Posterior vena cava (tissue), 2 donors: ENCODE results near the gene CDC37L1. TPM values are rescaled to one million over a fixed set of nuclear protein-coding genes. Genes with fewer than 3 reads are reported as not detected.
"Not testable (repeated sequence)": the region's sequence is repeated elsewhere in the genome, so short reads cannot be mapped to it uniquely, and the experiment has no call there.

Experiments used
- DNase-seq: peaks from one replicate; pipeline ENCODE4 v3.0.0-alpha.2; 2020; ENCODE audit warnings: low spot score
- intact Hi-C, 2 donors: fragments of 100-400 bp; cut with DNase I; formaldehyde crosslinking; loops; one replicate each; pipeline versions ENCODE4 v1.14.1 to v1.14.2; 2022 to 2023
- total RNA-seq, 2 donors: library from RNA; stranded (reverse); fragmentation: NEBNext Ultra II Directional; extraction: Animal tissue kit (Norgen Biotek cat#: 25700); gene quantifications; one replicate each; pipeline ENCODE4 v1.2.1, GENCODE V29; 2021
- donor health status: DM: yes; HTN: yes; CAD: no.
- donor health status: DM: yes; HTN: yes; CAD: no.

CDC37L1 gene
- total RNA-seq, 2 donors from 2014 or later = 36.2 to 39.7 TPM

GRCh38 chr9:4741365-4742089 lies 62.2 kb downstream of the CDC37L1 start:
- DNase-seq = peak; percentile 83
- intact Hi-C loops = no loop called here

DNA sequence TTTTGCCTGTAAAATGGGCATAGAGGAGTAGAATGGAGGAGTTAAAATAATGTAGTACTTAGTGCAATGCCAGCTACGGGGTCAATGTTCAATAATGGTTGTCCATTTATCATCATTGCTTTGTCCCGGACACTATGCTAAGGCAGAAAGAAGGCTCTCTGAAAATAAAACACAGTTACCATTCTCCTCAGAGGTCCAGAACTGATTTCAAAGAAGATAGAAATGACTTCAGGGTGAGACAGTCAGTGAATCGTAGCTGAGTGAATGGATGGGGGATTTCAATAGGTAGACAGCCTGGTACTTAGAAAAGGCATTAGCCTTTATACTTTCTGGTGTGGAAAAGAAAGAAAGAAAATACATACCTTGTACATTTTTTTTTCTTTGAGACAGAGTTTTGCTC lies 62.9 kb downstream of the CDC37L1 start:
- intact Hi-C loops = no loop called here

DNA sequence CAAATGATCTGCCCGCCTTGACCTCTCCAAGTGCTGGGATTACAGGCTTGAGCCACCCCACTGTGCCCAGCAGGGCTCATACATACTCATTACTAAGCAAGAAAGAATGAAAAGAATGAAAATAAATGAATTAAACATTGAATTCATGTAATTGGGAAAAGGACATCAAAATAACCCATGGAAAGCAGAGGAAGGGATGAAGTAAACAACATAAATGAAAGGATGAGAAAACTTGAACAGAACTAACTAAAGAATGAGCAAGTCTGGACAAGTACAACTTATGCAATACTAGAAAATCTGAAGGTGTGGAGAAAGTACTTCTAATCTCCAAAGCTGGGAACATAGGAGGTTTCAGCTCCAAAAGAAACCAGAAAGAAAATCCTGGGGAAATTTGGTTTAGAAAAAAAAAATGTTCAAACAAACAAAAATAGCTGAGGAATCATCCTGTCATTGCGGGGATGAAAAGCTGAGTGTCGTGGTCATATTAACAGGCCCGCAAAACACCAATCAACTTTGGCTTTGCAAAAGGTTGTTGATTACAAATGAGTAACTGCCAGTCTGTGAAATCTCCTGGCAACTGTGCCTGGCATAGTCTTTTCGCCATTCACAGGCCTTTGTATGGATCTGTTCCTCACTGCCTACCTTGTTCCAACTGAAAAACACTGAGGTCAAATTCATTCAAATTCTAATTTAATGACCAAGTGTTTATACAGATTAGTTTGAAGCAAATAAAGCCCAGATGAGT lies 63.9 kb downstream of the CDC37L1 start:
- intact Hi-C loops = no loop called here
- DNase-seq = no peak

More for the DNA sequence above, 62.9 kb downstream of the CDC37L1 start:
- no peak for DNase-seq

DNA sequence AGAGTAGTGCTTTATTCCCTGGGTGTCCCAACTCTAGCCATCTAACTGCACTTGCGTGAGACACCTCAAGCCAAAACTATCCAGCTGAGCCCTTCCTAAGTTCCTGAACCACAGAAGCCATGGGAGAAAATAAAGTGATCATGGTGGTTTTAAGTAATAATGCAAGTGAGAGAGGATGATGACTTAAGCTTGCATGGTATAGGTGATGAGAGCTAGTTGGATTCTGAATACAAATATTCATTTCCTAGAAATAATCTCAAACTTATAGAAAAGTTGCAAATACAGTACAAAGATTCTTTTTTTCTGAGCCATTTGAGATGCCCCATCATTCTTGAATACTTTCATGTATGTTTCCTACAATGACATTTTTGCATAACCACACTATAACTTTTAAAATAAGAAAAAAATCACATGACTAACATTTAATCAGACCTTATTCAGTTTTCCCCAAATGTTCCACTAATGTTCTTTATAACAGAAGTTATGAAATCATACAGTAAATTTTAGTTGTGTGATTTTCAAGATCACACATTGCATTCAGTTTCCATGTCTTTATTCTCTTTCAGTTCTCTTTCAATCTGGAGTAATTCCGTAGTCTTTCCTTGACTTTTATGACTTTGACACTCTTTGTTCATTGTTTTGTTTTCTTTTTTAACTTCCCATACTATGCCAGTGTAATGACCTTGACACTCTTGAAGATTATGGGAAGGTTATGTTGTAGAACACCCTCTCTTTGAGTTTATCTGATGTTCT lies 67.1 kb downstream of the CDC37L1 start:
- intact Hi-C loops = no loop called here
- no peak for DNase-seq

DNA sequence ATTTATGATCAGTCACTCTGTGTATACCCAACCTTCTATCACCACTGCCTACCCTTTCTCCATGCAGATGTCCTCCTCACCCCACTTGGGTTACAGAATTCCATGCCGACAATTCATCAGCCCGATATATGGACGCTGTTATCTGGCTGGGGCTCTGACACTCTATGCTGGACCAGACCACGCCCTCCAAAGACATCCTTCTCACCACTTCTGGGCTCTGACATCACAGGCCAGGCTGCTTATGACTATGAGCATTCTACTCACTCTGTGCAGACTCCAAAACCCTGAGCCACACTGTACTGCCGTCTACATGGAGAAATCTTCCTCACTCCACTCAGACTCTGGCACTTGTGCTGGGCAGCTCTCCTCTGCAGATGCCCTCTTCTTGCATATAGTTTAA lies 69.2 kb downstream of the CDC37L1 start:
- intact Hi-C loops = no loop called here

GRCh38 chr9:4750023-4750673 lies 70.8 kb downstream of the CDC37L1 start:
- intact Hi-C loops = loop anchor here in 1 of 2 donors (10.0 kb wide), 2 partner anchors 375 to 845 kb away; no protein-coding TSS in a partner anchor
- no peak for DNase-seq

More for the DNA sequence above, 69.2 kb downstream of the CDC37L1 start:
- no peak for DNase-seq

- DNase-seq = not testable (repeated sequence)
- intact Hi-C loops = loop anchor here in 1 of 2 donors (10.0 kb wide), 2 partner anchors 370 to 840 kb away; no protein-coding TSS in a partner anchor
Measured at GRCh38 chr9:4754530-4754929, 75.2 kb downstream of the CDC37L1 start.

- DNase-seq = no peak
- intact Hi-C loops = loop anchor here in 1 of 2 donors (10.0 kb wide), 2 partner anchors 370 to 840 kb away; no protein-coding TSS in a partner anchor
Measured at GRCh38 chr9:4755026-4755609, 75.7 kb downstream of the CDC37L1 start.

- intact Hi-C loops = loop anchor here in 1 of 2 donors (10.0 kb wide), 2 partner anchors 368 to 838 kb away; no protein-coding TSS in a partner anchor
- no peak for DNase-seq
Measured at GRCh38 chr9:4756420-4756819, 77.1 kb downstream of the CDC37L1 start.

Other genes starting within 250 kb of the CDC37L1 start
- gene SLC1A1, start 189.1 kb upstream of the CDC37L1 start, total RNA-seq = 1 to 10 TPM; 2.5 to 4.2 TPM
- gene PLPP6, start 17.3 kb upstream of the CDC37L1 start, total RNA-seq = 1 to 10 TPM; 4.3 to 4.9 TPM
- 1 to 10 TPM; 3.0 to 3.7 TPM for gene SPATA6L, start 13.1 kb upstream of the CDC37L1 start, total RNA-seq
- gene AK3, start 61.6 kb downstream of the CDC37L1 start, total RNA-seq = 10 to 100 TPM; 48.4 to 50.8 TPM
- gene RCL1, start 113.4 kb downstream of the CDC37L1 start, total RNA-seq = 10 to 100 TPM; 22.1 to 24.7 TPM